ENCODE data around the gene ZDHHC16.

The ZDHHC16 gene

GRCh38 chr10:97479939-97480338, 34.0 kb downstream of the ZDHHC16 start:
- H3K27ac Mint-ChIP-seq = no peak overlapping the region
- no peaks in the 10 kb centered on the region for H3K4me1 Mint-ChIP-seq
- H3K27me3 Mint-ChIP-seq (ENCODE audit: low read depth) = no peaks in the 10 kb centered on the region
- H3K4me3 Mint-ChIP-seq = no peak overlapping the region
- no peak for TF ChIP-seq CTCF (IDR thresholded peaks at IDR 0.05; ENCODE audit: unreplicated experiment in 3 of 3)
- H3K36me3 Mint-ChIP-seq (ENCODE audit: low read depth) = peaks cover 63% of the 10 kb centered on the region
- no peaks in the 10 kb centered on the region for H3K9me3 Mint-ChIP-seq

GRCh38 chr10:97481071-97481470, 35.1 kb downstream of the ZDHHC16 start:
- no peak overlapping the region for H3K27ac Mint-ChIP-seq
- no peaks in the 10 kb centered on the region for H3K4me1 Mint-ChIP-seq
- no peak overlapping the region for H3K4me3 Mint-ChIP-seq
- H3K36me3 Mint-ChIP-seq (ENCODE audit: low read depth) = peaks cover 60% of the 10 kb centered on the region
- H3K27me3 Mint-ChIP-seq (ENCODE audit: low read depth) = no peaks in the 10 kb centered on the region
- TF ChIP-seq CTCF (IDR thresholded peaks at IDR 0.05; ENCODE audit: unreplicated experiment in 3 of 3) = no peak
- H3K9me3 Mint-ChIP-seq = no peaks in the 10 kb centered on the region

- peaks cover 47% of the 10 kb centered on the region for H3K36me3 Mint-ChIP-seq (ENCODE audit: low read depth)
- H3K9me3 Mint-ChIP-seq = no peaks in the 10 kb centered on the region
- H3K4me1 Mint-ChIP-seq = no peaks in the 10 kb centered on the region
- H3K4me3 Mint-ChIP-seq = no peak overlapping the region
- no peaks in the 10 kb centered on the region for H3K27me3 Mint-ChIP-seq (ENCODE audit: low read depth)
- TF ChIP-seq CTCF (IDR thresholded peaks at IDR 0.05; ENCODE audit: unreplicated experiment in 3 of 3) = no peak
- no peak overlapping the region for H3K27ac Mint-ChIP-seq
These were observed 36.4 kb downstream of the ZDHHC16 start for GRCh38 chr10:97482381-97482780.

- Mint-ChIP-seq H3K9me3 (no peaks in the 10 kb centered on the region), H3K4me1 (no peaks in the 10 kb centered on the region)
These were observed 37.5 kb downstream of the ZDHHC16 start for GRCh38 chr10:97483506-97483905.

GRCh38 chr10:97483921-97484320, 37.9 kb downstream of the ZDHHC16 start:
- H3K27ac Mint-ChIP-seq = no peak overlapping the region
- no peak for TF ChIP-seq CTCF (IDR thresholded peaks at IDR 0.05; ENCODE audit: unreplicated experiment in 3 of 3)
- H3K27me3 Mint-ChIP-seq (ENCODE audit: low read depth) = no peaks in the 10 kb centered on the region
- peaks cover 35% of the 10 kb centered on the region for H3K36me3 Mint-ChIP-seq (ENCODE audit: low read depth)
- no peaks in the 10 kb centered on the region for H3K4me1 Mint-ChIP-seq
- no peak overlapping the region for H3K4me3 Mint-ChIP-seq
- H3K9me3 Mint-ChIP-seq = no peaks in the 10 kb centered on the region

More at GRCh38 chr10:97483506-97483905, 37.5 kb downstream of the ZDHHC16 start:
- Mint-ChIP-seq H3K27me3 (ENCODE audit: low read depth) (no peaks in the 10 kb centered on the region), H3K27ac (no peak overlapping the region), H3K4me3 (no peak overlapping the region), H3K36me3 (ENCODE audit: low read depth) (peaks cover 35% of the 10 kb centered on the region)
- TF ChIP-seq CTCF (IDR thresholded peaks at IDR 0.05; ENCODE audit: unreplicated experiment in 3 of 3) = no peak

- Mint-ChIP-seq H3K27me3 (ENCODE audit: low read depth) (no peaks in the 10 kb centered on the region), H3K4me1 (peaks cover 5% of the 10 kb centered on the region), H3K27ac (no peak overlapping the region), H3K9me3 (no peaks in the 10 kb centered on the region), H3K36me3 (ENCODE audit: low read depth) (peaks cover 21% of the 10 kb centered on the region), H3K4me3 (no peak overlapping the region)
- TF ChIP-seq CTCF (IDR thresholded peaks at IDR 0.05; ENCODE audit: unreplicated experiment in 3 of 3) = no peak
These were observed 39.8 kb downstream of the ZDHHC16 start for GRCh38 chr10:97485647-97486281.

Data from nephron (organoid).